K562 (cell line): ENCODE data around the gene HEXD. TPM values are rescaled to one million over a fixed set of nuclear protein-coding genes. Genes with fewer than 3 reads are reported as not detected.
A peak's percentile ranks its signal among the peaks of the same experiment; 100 is the strongest.
"Not testable (repeated sequence)": the region's sequence is repeated elsewhere in the genome, so short reads cannot be mapped to it uniquely, and the experiment has no call there.

Experiments used
- ATAC-seq: fragments of 200-7000 bp; cut with Tn5 transposase; 3 replicates; pipeline ENCODE4 v1.9.1; 2020; ENCODE audit warnings: moderate library complexity
- BruUV-seq: library from RNA; stranded (reverse); fragments of 400-500 nt; replicated peaks from 2 replicates; lab custom pipeline; 2021; lab: Mats Ljungman, UMichigan
- CTCF ChIA-PET: fragments of 300-600 bp; formaldehyde crosslinking; extraction: SDS; loops from one replicate; lab custom pipeline; 2021; ENCODE audit warnings: low intra/inter-chr PET ratio; lab: Yijun Ruan, JAX
- POLR2A ChIA-PET: fragments of 300-600, 350-650 bp; sonication (Branson Sonifier 250); formaldehyde crosslinking; extraction: SDS; loops from one replicate; lab custom pipeline; 2021; ENCODE audit warnings: antibody characterized with exemption, inconsistent platforms; lab: Yijun Ruan, JAX
- DNase-seq, 4 experiments: peaks; one replicate each; pipeline versions ENCODE4 v3.0.0 to v3.0.0-alpha.2; 2011 to 2018; ENCODE audit warnings: low spot score in 3 of 4, mixed read lengths in 3 of 4; ENCODE audit errors: extremely low read depth in 1 of 4
- FAIRE-seq: peaks from 2 replicates; lab custom pipeline; 2011; peaks lifted over from hg19 to GRCh38; lab: Jason Lieb, UNC
- H2AFZ ChIP-seq: 2 replicates; pipeline ENCODE4 v1.6.0; 2011; ENCODE audit warnings: low read depth, low read length, control low read depth, inconsistent platforms
- H3K27ac ChIP-seq: fragments of 200-600 bp; 3 replicates; pipeline ENCODE4 v1.8.0; 2011; ENCODE audit warnings: low read depth, mild to moderate bottlenecking, control low read depth, inconsistent platforms, low read length, moderate library complexity, mixed read lengths; ENCODE audit errors: extremely low read depth
- H3K27me3 ChIP-seq, 2 experiments: fragments of 300-600 bp in 1 of 2; 2 replicates in 1 of 2; 3 replicates in 1 of 2; pipeline versions ENCODE4 v1.6.0 to v1.8.0; 2011; ENCODE audit warnings: inconsistent platforms in 2 of 2, low read length in 2 of 2, mild to moderate bottlenecking in 1 of 2, mixed read lengths in 1 of 2, moderate library complexity in 1 of 2; ENCODE audit not compliant: control insufficient read depth in 2 of 2, insufficient read depth in 2 of 2
- H3K36me3 ChIP-seq: fragments of 300-600 bp; 3 replicates; pipeline ENCODE4 v1.8.0; 2011; ENCODE audit warnings: mild to moderate bottlenecking, low read length, inconsistent platforms; ENCODE audit not compliant: control insufficient read depth, insufficient read depth
- H3K4me1 ChIP-seq, 2 experiments: fragments of 200-600 bp in 1 of 2; replicated peaks in 1 of 2; 2 replicates in 1 of 2; 3 replicates in 1 of 2; pipeline versions ENCODE4 v1.5.1 to v1.8.0; 2011; ENCODE audit warnings: inconsistent platforms in 2 of 2, low read length in 2 of 2, mild to moderate bottlenecking in 1 of 2, mixed read lengths in 1 of 2, moderate library complexity in 1 of 2; ENCODE audit not compliant: control insufficient read depth in 2 of 2, insufficient read depth in 2 of 2
- H3K4me2 ChIP-seq: 2 replicates; pipeline ENCODE4 v1.6.1; 2011; ENCODE audit warnings: low read length, control low read depth, inconsistent platforms, mixed read lengths; ENCODE audit not compliant: insufficient read depth
- H3K4me3 ChIP-seq: fragments of 200-600 bp; sonication (generic), shearing (Covaris generic); 2 replicates; pipeline ENCODE4 v1.5.1; 2016; ENCODE audit warnings: control low read depth, inconsistent platforms
- H3K79me2 ChIP-seq: fragments of 200-600 bp; 3 replicates; pipeline ENCODE4 v1.8.0; 2011; ENCODE audit warnings: low read length, inconsistent platforms; ENCODE audit not compliant: control insufficient read depth, insufficient read depth
- H3K9ac ChIP-seq, 2 experiments: 2 replicates each; pipeline versions ENCODE4 v1.6.0 to v1.6.1; 2011; ENCODE audit warnings: low read depth in 2 of 2, low read length in 2 of 2, control low read depth in 1 of 2, inconsistent platforms in 1 of 2, mild to moderate bottlenecking in 1 of 2, mixed read lengths in 1 of 2; ENCODE audit not compliant: insufficient read depth in 1 of 2
- H3K9me1 ChIP-seq: one replicate; pipeline ENCODE4 v1.6.0; 2011; ENCODE audit warnings: inconsistent platforms, mild to moderate bottlenecking, low read length, moderate library complexity; ENCODE audit not compliant: control insufficient read depth, insufficient read depth
- H3K9me3 ChIP-seq: replicated peaks from 2 replicates; pipeline ENCODE4 v1.5.1; 2011; ENCODE audit warnings: low read depth, low read length, inconsistent platforms; ENCODE audit not compliant: control insufficient read depth, insufficient read depth
- H4K20me1 ChIP-seq: replicated peaks from 2 replicates; pipeline ENCODE4 v1.6.1; 2011; ENCODE audit warnings: low read length, inconsistent platforms, mixed read lengths; ENCODE audit not compliant: control insufficient read depth, insufficient read depth
- CREB3L1 ChIP-seq: fragments of 450-650 bp; IDR thresholded peaks from 2 replicates; pipeline ENCODE4 v1.6.1; 2014; ENCODE audit warnings: low read depth, mild to moderate bottlenecking, moderate library complexity, borderline replicate concordance
- EGR1 ChIP-seq: fragments of 450-650 bp; conservative IDR thresholded peaks from 2 replicates; pipeline ENCODE4 v1.6.1; 2017; ENCODE audit warnings: mild to moderate bottlenecking
- SPI1 ChIP-seq: IDR thresholded peaks from 2 replicates; pipeline ENCODE4 v1.6.1; 2011; ENCODE audit warnings: low read depth, low read length, control low read depth, borderline replicate concordance
- ZNF324 ChIP-seq: fragments of 250-450 bp; sonication (Bioruptor Pico); IDR thresholded peaks from 2 replicates; pipeline ENCODE4 v1.4.0; 2020; ENCODE audit warnings: mild to moderate bottlenecking
- WGBS: fragments of 100-300 bp; shearing (Covaris generic); methylation state at CpG from one replicate; pipeline ENCODE4 v1.1.6; 2016; ENCODE audit warnings: low coverage, mixed read lengths; ENCODE audit not compliant: insufficient coverage; ENCODE audit errors: missing lambda C conversion rate; 5-methylcytosine and 5-hydroxymethylcytosine counted together
- in situ Hi-C: fragments of 300-500 bp; cut with MboI; formaldehyde crosslinking; loops from 4 replicates; pipeline ENCODE4 v1.15.0; 2018; ENCODE audit warnings: inconsistent platforms, mixed read lengths
- intact Hi-C: fragments of 100-400 bp; cut with micrococcal nuclease; formaldehyde crosslinking; loops from 2 replicates; pipeline ENCODE4 v1.14.2; 2022
- polyA plus RNA-seq, 8 experiments: library from polyadenylated mRNA; depleted of rRNA in 4 of 8; stranded (reverse) in 5 of 8; unstranded in 3 of 8; fragments of >200 nt; fragmentation: Nextera tagmentation in 2 of 8; fragmentation: Illumina TruSeq in 1 of 8; extraction: Ambion mirVana in 2 of 8; extraction: Trizol in 1 of 8; gene quantifications; 2 replicates each; pipeline versions ENCODE4 v1.2.1 to v1.2.3, GENCODE V29; 2011 to 2014; ENCODE audit warnings: inconsistent platforms in 1 of 8, missing spikeins in 1 of 8
- total RNA-seq, 7 experiments: library from RNA; depleted of rRNA in 6 of 7; stranded (reverse); fragments of >200 nt in 6 of 7; fragmentation: Illumina TruSeq in 2 of 7; extraction: Trizol in 2 of 7; gene quantifications; 2 replicates each; pipeline versions ENCODE4 v1.2.1 to v1.2.3, GENCODE V29; 2011 to 2021; ENCODE audit warnings: low replicate concordance in 1 of 7

Gene HEXD
- total and polyA plus RNA-seq, 9 of the 15 experiments (the other 6 are each of a cell fraction or from before 2014, with no cell fraction given): 1.0 to 25.3 (median 10.0) TPM

DNA sequence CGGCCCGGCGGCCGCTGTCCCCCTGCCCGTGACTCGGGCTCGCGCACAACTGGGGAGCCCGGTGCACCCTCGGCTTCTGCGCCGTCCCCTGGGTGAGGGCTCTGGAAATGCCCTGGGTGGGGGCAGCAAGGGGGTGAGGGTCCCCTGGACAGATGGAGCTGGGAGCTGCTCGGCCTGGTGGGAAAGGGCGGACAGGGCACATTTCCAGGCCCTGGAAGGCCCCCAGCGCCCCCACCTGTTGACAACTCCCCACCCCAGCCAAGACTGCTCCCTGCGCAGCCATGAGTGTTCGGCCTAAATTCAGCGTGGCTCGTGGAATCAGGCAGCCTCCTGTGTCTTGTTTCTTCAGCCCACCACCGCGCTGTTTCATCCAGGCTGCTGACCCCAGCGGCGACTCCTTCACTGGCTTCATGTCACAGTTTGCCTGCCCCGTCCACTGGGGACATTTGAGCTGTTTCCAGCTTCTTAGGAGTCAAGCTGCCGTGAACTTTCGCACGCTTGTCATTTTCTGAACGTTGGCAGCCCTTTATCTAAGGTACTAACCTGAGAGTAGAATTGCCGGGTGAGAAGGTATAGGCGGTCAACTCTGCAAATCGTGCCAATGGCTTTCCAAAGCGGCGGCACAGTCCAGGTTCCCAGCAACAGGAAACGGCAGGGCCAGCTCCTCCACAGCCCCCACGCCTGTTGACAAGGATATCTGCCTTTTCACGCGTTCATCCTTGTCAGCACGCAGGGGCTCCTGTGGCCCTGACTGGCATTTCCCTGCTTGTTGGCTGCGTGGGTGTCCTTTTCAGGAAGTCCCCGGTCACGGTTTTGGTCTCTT lies 45.7 kb upstream of the HEXD start:
- Histone ChIP-seq H3K9me1 (no peaks in the 10 kb centered on the region), H4K20me1 (no peaks in the 10 kb centered on the region), H3K27me3 (no peaks in the 10 kb centered on the region), H3K4me3 (no peak overlapping the region), H3K27ac (peak overlapping the region; percentile 56; the same call in 2 of the 3 replicates), H3K9ac (peak overlapping the region in 1 of 2 experiments; percentile 84; a peak in 2 of 4 replicates), H3K9me3 (no peaks in the 10 kb centered on the region), H3K36me3 (no peaks in the 10 kb centered on the region), H3K4me1 (peaks cover 4 to 48% of the 10 kb centered on the region in 2 experiments; a peak in 4 of 5 replicates), H2AFZ (peak overlapping the region; percentile 88), H3K79me2 (no peaks in the 10 kb centered on the region), H3K4me2 (no peak overlapping the region)
- DNase-seq (peak in 1 of 4 experiments; percentile 29), FAIRE-seq (no peak)
- CTCF ChIA-PET: no interaction called here
- in situ Hi-C loops: no loop called here
- intact Hi-C loops: no loop called here
- BruUV-seq: no TSS peak
- 59% methylated on average over 28 of the region's 41 CpGs for WGBS
- no peak for TF ChIP-seq CREB3L1
- TF ChIP-seq ZNF324 (CRISPR knock-in tag): no peak
- 0 out of 2 replicates have a peak, but pooled peaks have one; percentile 20 for TF ChIP-seq SPI1
- peak; percentile 65 for TF ChIP-seq EGR1
- TF ChIP-seq, all 486 proteins: peak for 2
- ATAC-seq: no peak
- POLR2A ChIA-PET: interaction anchor here (0.6 to 1.0 kb wide), 2 partner anchors 9 to 328 kb away, joined by 3 to 4 read pairs; no protein-coding TSS in a partner anchor

DNA sequence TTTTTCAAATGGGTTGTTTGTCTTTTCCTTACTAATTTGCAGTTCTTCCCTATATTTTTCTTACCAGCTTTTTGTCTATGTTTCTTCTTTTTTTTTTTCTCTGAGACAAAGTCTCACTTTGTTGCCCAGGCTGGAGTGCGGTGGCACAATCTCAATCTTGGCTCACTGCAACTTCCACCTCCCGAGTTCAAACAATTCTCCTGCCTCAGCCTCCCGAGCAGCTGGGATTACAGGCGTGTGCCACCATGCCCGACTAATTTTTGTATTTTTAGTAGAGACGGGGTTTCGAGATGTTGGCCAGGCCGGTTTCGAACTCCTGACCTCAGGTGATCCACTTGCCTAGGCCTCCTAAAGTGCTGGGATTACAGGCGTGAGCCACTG lies 45.1 kb upstream of the HEXD start:
- H3K9me3 ChIP-seq, H3K36me3 ChIP-seq, H3K4me3 ChIP-seq, ATAC-seq, H3K4me2 ChIP-seq, CTCF ChIA-PET, H4K20me1 ChIP-seq, intact Hi-C loops, DNase-seq, in situ Hi-C loops, BruUV-seq, H3K27me3 ChIP-seq, H3K79me2 ChIP-seq, H3K9me1 ChIP-seq: not testable (repeated sequence)
- H3K4me1 ChIP-seq: peaks cover 4 to 50% of the 10 kb centered on the region in 2 experiments; a peak in 4 of 5 replicates
- peak; percentile 65 for FAIRE-seq
- 82% methylated on average over 8 of the region's 10 CpGs for WGBS
- POLR2A ChIA-PET: interaction anchor here (0.6 to 1.0 kb wide), 2 partner anchors 8 to 329 kb away, joined by 3 to 4 read pairs; no protein-coding TSS in a partner anchor
- peak overlapping the region in 1 of 2 experiments; percentile 84; a peak in 2 of 4 replicates for H3K9ac ChIP-seq
- H2AFZ ChIP-seq: peak overlapping the region; percentile 88
- H3K27ac ChIP-seq: peak overlapping the region; percentile 56; the same call in 1 of the 3 replicates
